GM23248 (cell line): Measurements from ENCODE around the gene FOXA1.

Experiments
- EZH2 ChIP-seq: fragments of 200-600 bp; sonication (generic); IDR thresholded peaks from 2 replicates; pipeline ENCODE4 v1.6.1; 2018; ENCODE audit warnings: antibody characterized with exemption, mild to moderate bottlenecking; ENCODE audit not compliant: insufficient read depth, poor library complexity, severe bottlenecking
- EZH2phosphoT487 ChIP-seq: fragments of 200-600 bp; sonication (generic); IDR thresholded peaks from 2 replicates; pipeline ENCODE4 v1.6.1; 2018; ENCODE audit warnings: antibody characterized with exemption, moderate library complexity, mild to moderate bottlenecking, low read depth; ENCODE audit not compliant: insufficient read depth

GRCh38 chr14:37590428-37591139 lies 4.5 kb downstream of the FOXA1 start:
- TF ChIP-seq EZH2 (no peak), EZH2phosphoT487 (no peak)
